GM12892 (cell line): ENCODE data around the gene CLTRN.

Source experiments
- POLR2A ChIP-seq: IDR thresholded peaks from 2 replicates; pipeline ENCODE4 v1.6.1; 2011; ENCODE audit warnings: low read depth, low read length, control low read depth
- POLR2AphosphoS5 ChIP-seq: IDR thresholded peaks from 2 replicates; pipeline ENCODE4 v1.6.1; 2011; ENCODE audit warnings: low read depth, low read length, control low read depth
- TAF1 ChIP-seq: IDR thresholded peaks from 2 replicates; pipeline ENCODE4 v1.6.1; 2011; ENCODE audit warnings: low read depth, mild to moderate bottlenecking, control low read depth, low read length, borderline replicate concordance

GRCh38 chrX:15594371-15594770 is 70.2 kb downstream of the CLTRN start:
- TF ChIP-seq POLR2AphosphoS5 (no peak), POLR2A (no peak), TAF1 (no peak)
